Loucy (cell line): ENCODE data around the gene PAFAH2.
A peak's percentile ranks its signal among the peaks of the same experiment; 100 is the strongest.
"Not testable (repeated sequence)": the region's sequence is repeated elsewhere in the genome, so short reads cannot be mapped to it uniquely, and the experiment has no call there.

Experiments used
- H2AFZ ChIP-seq: fragments of 200-600 bp; sonication (generic); 2 replicates; pipeline ENCODE4 v1.6.0; 2016; ENCODE audit warnings: antibody characterized with exemption, mild to moderate bottlenecking, low read length, moderate library complexity
- H3F3A ChIP-seq: fragments of 200-600 bp; 2 replicates; pipeline ENCODE4 v1.6.0; 2016; ENCODE audit warnings: antibody characterized with exemption, low read depth, mild to moderate bottlenecking
- H3K27me3 ChIP-seq: fragments of 200-600 bp; sonication (generic); 2 replicates; pipeline ENCODE4 v1.6.1; 2014; ENCODE audit warnings: low read length, mild to moderate bottlenecking; ENCODE audit not compliant: insufficient read depth, poor library complexity, severe bottlenecking
- H3K36me3 ChIP-seq: fragments of 200-600 bp; sonication (generic); 2 replicates; pipeline ENCODE4 v1.6.1; 2016; ENCODE audit warnings: low read length; ENCODE audit not compliant: insufficient read depth
- H3K4me1 ChIP-seq: fragments of 200-600 bp; sonication (generic); 2 replicates; pipeline ENCODE4 v1.5.1; 2014; ENCODE audit warnings: low read length, mild to moderate bottlenecking; ENCODE audit not compliant: insufficient read depth, poor library complexity, severe bottlenecking
- H3K4me2 ChIP-seq: fragments of 200-600 bp; sonication (generic); 2 replicates; pipeline ENCODE4 v1.6.0; 2014; ENCODE audit warnings: antibody characterized with exemption, low read length, low read depth, mild to moderate bottlenecking; ENCODE audit not compliant: poor library complexity, severe bottlenecking
- H3K4me3 ChIP-seq: fragments of 200-600 bp; sonication (generic); 2 replicates; pipeline ENCODE4 v1.5.1; 2014; ENCODE audit warnings: low read length, mild to moderate bottlenecking, mixed read lengths; ENCODE audit not compliant: poor library complexity, severe bottlenecking
- H3K79me2 ChIP-seq: fragments of 200-600 bp; sonication (generic); 2 replicates; pipeline ENCODE4 v1.6.1; 2014; ENCODE audit warnings: low read length; ENCODE audit not compliant: insufficient read depth
- H3K9ac ChIP-seq: fragments of 200-600 bp; sonication (generic); 2 replicates; pipeline ENCODE4 v1.6.0; 2014; ENCODE audit warnings: mild to moderate bottlenecking, low read depth, low read length, moderate library complexity; ENCODE audit not compliant: poor library complexity, severe bottlenecking
- H3K9me2 ChIP-seq: fragments of 200-600 bp; sonication (generic); replicated peaks from 2 replicates; pipeline ENCODE4 v1.6.1; 2016; ENCODE audit warnings: low read depth, low read length, mixed read lengths
- H3K9me3 ChIP-seq: fragments of 200-600 bp; sonication (generic); 2 replicates; pipeline ENCODE4 v1.6.1; 2014; ENCODE audit warnings: mild to moderate bottlenecking, antibody characterized with exemption, low read length, low read depth; ENCODE audit not compliant: insufficient read depth
- H4K20me1 ChIP-seq: fragments of 200-600 bp; sonication (generic); 2 replicates; pipeline ENCODE4 v1.6.0; 2014; ENCODE audit warnings: antibody characterized with exemption, low read length, mild to moderate bottlenecking; ENCODE audit not compliant: insufficient read depth, poor library complexity, severe bottlenecking
- CTCF ChIP-seq: fragments of 200-600 bp; sonication (generic); conservative IDR thresholded peaks from 2 replicates; pipeline ENCODE4 v1.5.1; 2014; ENCODE audit warnings: mild to moderate bottlenecking, antibody characterized with exemption, low read length
- EZH2phosphoT487 ChIP-seq: fragments of 200-600 bp; IDR thresholded peaks from 2 replicates; pipeline ENCODE4 v1.6.1; 2018; ENCODE audit warnings: antibody characterized with exemption, mild to moderate bottlenecking, moderate library complexity, borderline replicate concordance

PAFAH2 gene

GRCh38 chr1:25989440-25990234, 8.2 kb downstream of the PAFAH2 start:
- peaks cover 63% of the 10 kb centered on the region for H3K4me1 ChIP-seq
- H3K4me3 ChIP-seq, result peak overlapping the region; percentile 73
- H3K36me3 ChIP-seq, result no peaks in the 10 kb centered on the region
- peak overlapping the region; percentile 25; the same call in 1 of the 2 replicates for H2AFZ ChIP-seq
- no peaks in the 10 kb centered on the region for H4K20me1 ChIP-seq
- H3K9me3 ChIP-seq, result no peaks in the 10 kb centered on the region
- H3F3A ChIP-seq, result no peaks in the 10 kb centered on the region
- H3K4me2 ChIP-seq, result peak overlapping the region; percentile 74
- peak overlapping the region; percentile 74 for H3K9ac ChIP-seq
- peaks cover 16% of the 10 kb centered on the region; the same call in 1 of the 2 replicates for H3K79me2 ChIP-seq
- H3K9me2 ChIP-seq, result no peaks in the 10 kb centered on the region
- H3K27me3 ChIP-seq, result no peaks in the 10 kb centered on the region
- no peak for TF ChIP-seq CTCF

GRCh38 chr1:25987951-25988350, 9.9 kb downstream of the PAFAH2 start:
- peaks cover under 1% of the 10 kb centered on the region; the same call in 1 of the 2 replicates for H3K36me3 ChIP-seq
- no peaks in the 10 kb centered on the region for H3K9me3 ChIP-seq
- H3K9ac ChIP-seq, result peak overlapping the region; percentile 29
- peaks cover 16% of the 10 kb centered on the region; the same call in 1 of the 2 replicates for H3K79me2 ChIP-seq
- peak overlapping the region; percentile 31 for H3K4me2 ChIP-seq
- no peaks in the 10 kb centered on the region for H3K27me3 ChIP-seq
- H3K4me3 ChIP-seq, result no peak overlapping the region
- H4K20me1 ChIP-seq, result no peaks in the 10 kb centered on the region
- peaks cover 58% of the 10 kb centered on the region for H3K4me1 ChIP-seq
- no peak for TF ChIP-seq CTCF
- TF ChIP-seq EZH2phosphoT487, result no peak
- H2AFZ ChIP-seq, result no peak overlapping the region
- no peaks in the 10 kb centered on the region for H3F3A ChIP-seq
- no peaks in the 10 kb centered on the region for H3K9me2 ChIP-seq

GRCh38 chr1:25986773-25987172, 11.1 kb downstream of the PAFAH2 start:
- not testable (repeated sequence) for H3K27me3 ChIP-seq, H3F3A ChIP-seq, H3K4me2 ChIP-seq, H2AFZ ChIP-seq, H3K4me3 ChIP-seq, H3K9ac ChIP-seq, H3K9me3 ChIP-seq, H3K9me2 ChIP-seq, H4K20me1 ChIP-seq
- peaks cover 16% of the 10 kb centered on the region; the same call in 1 of the 2 replicates for H3K79me2 ChIP-seq
- peaks cover 11% of the 10 kb centered on the region; the same call in 1 of the 2 replicates for H3K36me3 ChIP-seq
- H3K4me1 ChIP-seq, result peaks cover 48% of the 10 kb centered on the region

- no peaks in the 10 kb centered on the region for H4K20me1 ChIP-seq
- no peak overlapping the region for H3K9ac ChIP-seq
- TF ChIP-seq CTCF, result no peak
- no peaks in the 10 kb centered on the region for H3K9me3 ChIP-seq
- H3F3A ChIP-seq, result no peaks in the 10 kb centered on the region
- H3K27me3 ChIP-seq, result no peaks in the 10 kb centered on the region
- H3K36me3 ChIP-seq, result peaks cover 15% of the 10 kb centered on the region; the same call in 1 of the 2 replicates
- H2AFZ ChIP-seq, result no peak overlapping the region
- H3K9me2 ChIP-seq, result no peaks in the 10 kb centered on the region
- H3K79me2 ChIP-seq, result peaks cover 16% of the 10 kb centered on the region; the same call in 1 of the 2 replicates
- peak overlapping the region; percentile 0 for H3K4me3 ChIP-seq
- peaks cover 40% of the 10 kb centered on the region for H3K4me1 ChIP-seq
- H3K4me2 ChIP-seq, result peak overlapping the region; percentile 23
These were observed 12.2 kb downstream of the PAFAH2 start for GRCh38 chr1:25985670-25986069.
